ENCODE measurements around the gene TSPAN9.

TSPAN9 gene

GRCh38 chr12:3281588-3282383, 204.6 kb downstream of the TSPAN9 start:
- no peak for DNase-seq

- no peak for DNase-seq
Observed at GRCh38 chr12:3282384-3282670, 205.1 kb downstream of the TSPAN9 start.

GRCh38 chr12:3283137-3283680, 206.0 kb downstream of the TSPAN9 start:
- no peak for DNase-seq

GRCh38 chr12:3284405-3284804, 207.2 kb downstream of the TSPAN9 start:
- DNase-seq = no peak

GRCh38 chr12:3285570-3285969, 208.4 kb downstream of the TSPAN9 start:
- no peak for DNase-seq

- no peak for DNase-seq
Observed at GRCh38 chr12:3288690-3289089, 211.5 kb downstream of the TSPAN9 start.

- no peak for DNase-seq
Observed at GRCh38 chr12:3289702-3290101, 212.5 kb downstream of the TSPAN9 start.

GRCh38 chr12:3291939-3292338, 214.8 kb downstream of the TSPAN9 start:
- no peak for DNase-seq

GRCh38 chr12:3292677-3293412, 215.7 kb downstream of the TSPAN9 start:
- no peak for DNase-seq

- no peak for DNase-seq
Observed at GRCh38 chr12:3293446-3294161, 216.4 kb downstream of the TSPAN9 start.

- no peak for DNase-seq
Observed at GRCh38 chr12:3294481-3294911, 217.3 kb downstream of the TSPAN9 start.

GRCh38 chr12:3295225-3295624, 218.0 kb downstream of the TSPAN9 start:
- no peak for DNase-seq

GRCh38 chr12:3295646-3296408, 218.6 kb downstream of the TSPAN9 start:
- DNase-seq = no peak

GRCh38 chr12:3296409-3296701, 219.2 kb downstream of the TSPAN9 start:
- no peak for DNase-seq

- DNase-seq = no peak
Observed at GRCh38 chr12:3298603-3299002, 221.4 kb downstream of the TSPAN9 start.

- peak; percentile 87 for DNase-seq
Observed at GRCh38 chr12:3299929-3300832, 223.0 kb downstream of the TSPAN9 start.

- DNase-seq = no peak
Observed at GRCh38 chr12:3300833-3301401, 223.7 kb downstream of the TSPAN9 start.

GRCh38 chr12:3302401-3303041, 225.3 kb downstream of the TSPAN9 start:
- no peak for DNase-seq

- no peak for DNase-seq
Observed at GRCh38 chr12:3303410-3304136, 226.4 kb downstream of the TSPAN9 start.

GRCh38 chr12:3304436-3305165, 227.4 kb downstream of the TSPAN9 start:
- no peak for DNase-seq
